ENCODE measurements around the gene METTL8.
"Not testable (repeated sequence)": the region's sequence is repeated elsewhere in the genome, so short reads cannot be mapped to it uniquely, and the experiment has no call there.

The METTL8 gene

GRCh38 chr2:171341394-171342066, 92.3 kb downstream of the METTL8 start:
- no peak for DNase-seq

- no peak for DNase-seq
Observed at GRCh38 chr2:171334946-171335345, 98.8 kb downstream of the METTL8 start.

DNA sequence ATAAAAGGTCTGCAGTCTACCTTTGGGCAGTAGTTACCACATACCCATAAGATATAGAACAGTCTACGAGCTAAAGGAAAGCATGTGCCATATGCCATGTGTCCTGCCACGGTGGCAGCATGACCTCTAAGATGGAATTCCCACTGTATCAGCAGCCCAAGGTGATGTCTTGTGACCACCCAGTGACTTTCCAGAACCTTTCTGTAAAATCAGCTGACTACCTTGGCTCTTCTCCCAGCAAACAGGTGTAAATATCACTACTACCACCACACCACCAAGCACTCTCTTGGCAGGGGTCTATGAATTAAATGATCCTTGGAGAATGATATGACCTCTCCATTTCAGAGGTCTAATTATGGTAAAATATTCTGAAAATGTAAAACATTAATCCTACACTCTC, 99.6 kb downstream of the METTL8 start:
- DNase-seq = no peak

DNA sequence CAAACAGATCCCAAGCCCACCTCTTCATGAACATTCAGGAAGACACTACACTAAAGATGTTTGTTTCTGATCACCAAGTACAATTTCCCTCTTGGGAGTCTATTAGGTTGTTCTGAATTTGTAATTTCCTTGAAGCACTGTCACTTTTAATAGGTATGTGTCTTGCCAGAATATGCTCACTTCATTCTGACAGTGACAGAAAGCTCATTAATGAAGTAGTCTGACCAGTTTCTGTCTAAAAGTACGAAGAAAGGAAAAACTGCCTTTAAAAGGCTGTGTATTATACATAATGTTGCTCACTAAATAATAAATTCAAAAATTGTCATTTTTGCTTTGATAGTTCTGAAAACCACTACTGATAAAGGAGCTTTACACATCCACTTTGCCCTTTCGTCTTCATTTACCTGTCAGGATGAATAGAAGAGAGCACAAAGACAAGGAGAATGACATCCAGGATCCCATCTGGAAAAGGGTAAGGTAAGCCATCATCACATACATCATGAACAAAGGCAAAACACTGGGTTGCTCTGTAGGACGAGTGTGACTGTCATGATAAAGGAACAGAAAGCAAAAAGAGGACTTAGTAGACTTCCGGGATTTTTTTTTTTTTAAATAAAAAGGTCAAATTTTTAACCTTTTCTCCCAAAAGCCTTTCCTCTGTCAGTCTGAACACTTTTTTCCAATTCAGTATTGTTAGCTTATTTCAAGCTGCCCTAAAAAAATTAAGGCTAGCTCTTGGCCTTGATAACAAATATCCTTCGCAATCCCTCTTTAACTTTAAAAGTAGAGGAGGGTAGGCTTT, 103.4 kb downstream of the METTL8 start:
- DNase-seq = no peak

GRCh38 chr2:171327043-171327496, 106.7 kb downstream of the METTL8 start:
- no peak for DNase-seq

DNA sequence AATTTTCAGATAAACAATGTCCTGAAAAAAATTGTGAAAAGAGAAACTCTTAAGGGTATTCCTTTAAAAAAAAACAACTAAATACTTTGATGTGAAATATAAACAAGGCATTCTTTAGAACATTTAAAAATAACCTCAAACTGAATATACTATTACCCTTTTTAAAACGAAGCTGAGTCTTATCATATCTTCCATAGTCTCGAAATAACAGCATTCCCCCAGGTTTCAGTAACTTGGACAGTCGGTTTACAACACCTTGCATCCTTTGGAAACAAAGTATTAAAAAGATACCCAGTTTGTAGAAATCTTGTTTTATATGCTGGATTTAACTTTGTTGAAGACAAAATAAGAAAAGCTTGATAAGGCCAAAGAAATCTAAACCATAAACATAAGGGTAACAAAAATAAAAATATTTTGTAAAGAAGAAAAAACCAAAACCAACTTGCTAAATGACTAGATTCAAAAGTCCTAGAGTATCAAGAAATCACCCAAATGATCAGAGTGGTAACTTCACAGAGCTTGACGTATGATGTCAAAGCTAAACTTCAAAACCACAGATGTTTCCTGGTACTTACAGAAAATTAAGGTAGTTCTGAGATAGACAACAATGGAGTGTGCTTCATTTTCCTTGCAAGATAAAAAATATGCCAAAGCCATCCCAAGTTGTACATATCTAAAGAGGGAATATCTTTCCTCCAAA, 107.8 kb downstream of the METTL8 start:
- DNase-seq = no peak

DNA sequence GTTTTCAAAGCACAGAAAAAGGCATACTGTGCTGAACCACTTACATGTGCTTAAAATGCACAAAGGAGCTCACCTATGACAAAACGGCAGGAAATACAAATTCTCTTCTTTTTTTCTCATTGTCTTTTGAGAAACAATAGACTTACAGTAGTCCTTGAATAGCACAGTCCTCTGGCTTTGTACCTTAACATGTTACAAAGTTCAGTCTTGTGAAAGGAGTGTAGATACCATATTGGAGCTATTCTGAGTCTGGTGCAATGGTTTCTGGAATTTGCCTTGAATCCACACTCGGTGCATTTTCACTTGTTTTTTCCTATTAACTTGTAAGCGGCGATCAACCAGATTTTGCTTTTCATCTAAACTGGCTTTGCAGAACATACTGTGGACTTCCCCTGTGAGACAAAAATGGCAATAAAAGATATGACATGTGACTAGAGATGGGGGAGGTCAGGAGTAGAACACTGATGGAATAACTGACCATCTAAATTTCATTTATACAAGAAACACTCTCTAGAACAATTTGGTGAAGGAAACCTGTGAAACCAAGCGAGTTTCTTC, 109.7 kb downstream of the METTL8 start:
- DNase-seq = no peak

DNA sequence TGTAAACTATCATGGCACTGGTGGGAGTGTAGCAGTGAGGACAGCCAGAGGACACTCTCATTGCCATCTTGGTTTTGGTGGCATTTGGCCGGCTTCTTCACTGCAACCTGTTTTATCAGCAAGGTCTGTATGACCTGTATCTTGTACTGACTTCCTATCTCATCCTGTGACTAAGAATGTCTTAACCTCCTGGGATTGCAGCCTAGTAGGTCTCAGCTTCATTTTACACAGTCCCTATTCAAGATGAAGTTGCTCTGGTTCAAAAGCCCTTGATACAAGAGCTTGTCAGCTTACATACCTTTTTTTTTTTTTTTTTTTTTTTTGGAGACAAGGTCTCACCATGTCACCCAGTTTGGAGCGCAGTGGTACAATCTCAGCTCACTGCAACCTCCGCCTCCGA, 110.9 kb downstream of the METTL8 start:
- no peak for DNase-seq

- DNase-seq = no peak
Observed at GRCh38 chr2:171320731-171321130, 113.1 kb downstream of the METTL8 start.

- no peak for DNase-seq
Observed at GRCh38 chr2:171320208-171320621, 113.6 kb downstream of the METTL8 start.

DNA sequence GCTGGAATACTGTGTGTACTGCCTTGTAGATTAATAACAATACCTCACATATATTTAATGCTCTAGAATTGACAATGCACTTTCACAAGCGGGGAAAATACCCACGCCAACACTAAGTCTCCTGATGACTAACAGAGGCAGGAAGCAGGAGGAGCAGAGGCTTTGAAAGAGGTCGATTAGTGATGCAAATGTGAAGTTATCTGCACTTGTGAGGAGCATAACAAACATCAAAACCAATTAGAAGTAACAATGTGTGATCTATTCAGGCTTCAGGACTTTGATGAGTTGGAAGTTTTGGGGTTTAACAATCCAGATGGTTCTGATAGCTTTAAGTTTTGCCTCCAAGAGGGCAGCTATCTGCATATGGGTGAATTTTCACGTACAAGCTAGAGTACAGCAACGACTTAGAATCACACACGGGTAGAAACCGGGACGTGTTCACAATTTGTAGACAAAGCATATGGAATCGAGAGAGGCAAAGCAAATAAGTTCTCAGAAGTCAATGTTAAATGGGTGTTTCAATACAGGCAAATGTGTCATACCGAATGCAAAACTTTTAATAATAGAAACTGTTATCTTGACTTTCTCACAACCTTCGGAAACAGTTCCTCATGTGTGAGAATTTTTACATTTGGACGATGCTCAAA, 114.5 kb downstream of the METTL8 start:
- DNase-seq = no peak

- no peak for DNase-seq
Observed at GRCh38 chr2:171318463-171318934, 115.3 kb downstream of the METTL8 start.

- DNase-seq = no peak
Observed at GRCh38 chr2:171317492-171318125, 116.2 kb downstream of the METTL8 start.

- DNase-seq = no peak
Observed at GRCh38 chr2:171316755-171317337, 116.9 kb downstream of the METTL8 start.

- DNase-seq = no peak
Observed at GRCh38 chr2:171316220-171316619, 117.6 kb downstream of the METTL8 start.

GRCh38 chr2:171315781-171316180, 118.0 kb downstream of the METTL8 start:
- no peak for DNase-seq

- not testable (repeated sequence) for DNase-seq
Observed at GRCh38 chr2:171312182-171312581, 121.6 kb downstream of the METTL8 start.

DNA sequence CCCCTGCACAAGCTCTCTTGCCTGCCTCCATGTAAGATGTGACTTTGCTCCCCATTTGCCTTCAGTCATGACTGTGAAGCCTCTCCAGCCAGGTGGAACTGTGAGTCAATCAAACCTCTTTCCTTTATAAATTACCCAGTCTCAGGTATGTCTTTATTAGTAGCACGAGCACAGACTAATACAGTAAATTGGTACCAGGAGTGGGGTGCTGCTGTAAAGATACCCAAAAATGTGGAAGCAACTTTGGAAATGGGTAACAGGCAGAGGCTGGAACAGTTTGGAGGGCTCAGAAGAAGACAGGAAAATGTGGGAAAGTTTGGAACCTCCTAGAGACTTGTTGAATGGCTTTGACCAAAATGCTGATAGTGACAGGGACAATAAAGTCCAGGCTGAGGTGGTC, 122.2 kb downstream of the METTL8 start:
- not testable (repeated sequence) for DNase-seq

- DNase-seq = no peak
Observed at GRCh38 chr2:171310889-171311288, 122.9 kb downstream of the METTL8 start.

GRCh38 chr2:171309455-171310286, 124.1 kb downstream of the METTL8 start:
- no peak for DNase-seq

Data from SIG-M5 (cell line).